Calu3 (cell line): ENCODE measurements around the gene MAP3K1. TPM values are rescaled to one million over a fixed set of nuclear protein-coding genes. Genes with fewer than 3 reads are reported as not detected.

Experiments
- BruUV-seq: library from RNA; stranded (reverse); fragments of 400-500 nt; replicated peaks from 2 replicates; lab custom pipeline; 2021; lab: Mats Ljungman, UMichigan
- CTCF ChIA-PET: fragments of 300-600 bp; sonication (Branson Sonifier 250); formaldehyde crosslinking; loops from one replicate; lab custom pipeline; 2022; ENCODE audit warnings: antibody characterized with exemption; lab: Charles Lee
- DNase-seq: peaks from one replicate; pipeline ENCODE4 v3.0.0; 2022
- H3K27ac Mint-ChIP-seq: one replicate; pipeline ENCODE4 v1.8.0; 2022; ENCODE audit warnings: mixed read lengths; ENCODE audit not compliant: unreplicated experiment
- H3K27me3 Mint-ChIP-seq: one replicate; pipeline ENCODE4 v1.8.0; 2022; ENCODE audit warnings: mixed read lengths; ENCODE audit not compliant: unreplicated experiment
- H3K36me3 Mint-ChIP-seq: one replicate; pipeline ENCODE4 v1.8.0; 2022; ENCODE audit warnings: mild to moderate bottlenecking, moderate library complexity, mixed read lengths; ENCODE audit not compliant: insufficient read depth, unreplicated experiment
- H3K4me1 Mint-ChIP-seq: one replicate; pipeline ENCODE4 v1.8.0; 2022; ENCODE audit warnings: mild to moderate bottlenecking, low read depth, mixed read lengths; ENCODE audit not compliant: unreplicated experiment
- H3K4me3 Mint-ChIP-seq: one replicate; pipeline ENCODE4 v1.8.0; 2022; ENCODE audit warnings: mild to moderate bottlenecking, low read depth, moderate library complexity, mixed read lengths; ENCODE audit not compliant: unreplicated experiment
- H3K9me3 Mint-ChIP-seq: one replicate; pipeline ENCODE4 v1.8.0; 2022; ENCODE audit warnings: low read depth, mixed read lengths; ENCODE audit not compliant: unreplicated experiment
- intact Hi-C: fragments of 100-400 bp; cut with micrococcal nuclease; formaldehyde crosslinking; loops from one replicate; pipeline ENCODE4 v1.10.0; 2022; ENCODE audit not compliant: unreplicated experiment
- total RNA-seq: library from RNA; stranded (reverse); gene quantifications from 2 replicates; pipeline ENCODE4 v1.2.3, GENCODE V29; 2022
- TF ChIP-seq, protein P1 (sequence below): fragments of 200-600 bp; IDR thresholded peaks from one replicate; pipeline ENCODE4 v1.8.0; 2022; ENCODE audit warnings: antibody characterized with exemption; ENCODE audit not compliant: unreplicated experiment

Gene MAP3K1
- total RNA-seq, 1 experiment from 2014 or later: 32.9 TPM

- intact Hi-C loops: no loop called here
- BruUV-seq: no TSS peak
- peak overlapping the region; percentile 41 for H3K4me3 Mint-ChIP-seq
- H3K27me3 Mint-ChIP-seq: no peaks in the 10 kb centered on the region
- DNase-seq: no peak
- no peaks in the 10 kb centered on the region for H3K36me3 Mint-ChIP-seq
- H3K9me3 Mint-ChIP-seq: no peaks in the 10 kb centered on the region
- CTCF ChIA-PET: interaction anchor here (0.5 to 0.9 kb wide), 3 partner anchors 24 to 586 kb away, joined by 3 to 5 read pairs (median 3); no protein-coding TSS in a partner anchor
- H3K27ac Mint-ChIP-seq: peak overlapping the region; percentile 67
- TF ChIP-seq, protein P1, sequence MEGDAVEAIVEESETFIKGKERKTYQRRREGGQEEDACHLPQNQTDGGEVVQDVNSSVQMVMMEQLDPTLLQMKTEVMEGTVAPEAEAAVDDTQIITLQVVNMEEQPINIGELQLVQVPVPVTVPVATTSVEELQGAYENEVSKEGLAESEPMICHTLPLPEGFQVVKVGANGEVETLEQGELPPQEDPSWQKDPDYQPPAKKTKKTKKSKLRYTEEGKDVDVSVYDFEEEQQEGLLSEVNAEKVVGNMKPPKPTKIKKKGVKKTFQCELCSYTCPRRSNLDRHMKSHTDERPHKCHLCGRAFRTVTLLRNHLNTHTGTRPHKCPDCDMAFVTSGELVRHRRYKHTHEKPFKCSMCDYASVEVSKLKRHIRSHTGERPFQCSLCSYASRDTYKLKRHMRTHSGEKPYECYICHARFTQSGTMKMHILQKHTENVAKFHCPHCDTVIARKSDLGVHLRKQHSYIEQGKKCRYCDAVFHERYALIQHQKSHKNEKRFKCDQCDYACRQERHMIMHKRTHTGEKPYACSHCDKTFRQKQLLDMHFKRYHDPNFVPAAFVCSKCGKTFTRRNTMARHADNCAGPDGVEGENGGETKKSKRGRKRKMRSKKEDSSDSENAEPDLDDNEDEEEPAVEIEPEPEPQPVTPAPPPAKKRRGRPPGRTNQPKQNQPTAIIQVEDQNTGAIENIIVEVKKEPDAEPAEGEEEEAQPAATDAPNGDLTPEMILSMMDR: no peak
- peaks cover 71% of the 10 kb centered on the region for H3K4me1 Mint-ChIP-seq
These were observed 36.1 kb downstream of the MAP3K1 start for GRCh38 chr5:56851258-56851941.

GRCh38 chr5:56852228-56853000 lies 37.1 kb downstream of the MAP3K1 start:
- DNase-seq: no peak
- CTCF ChIA-PET: interaction anchor here (0.5 to 0.9 kb wide), 2 partner anchors 25 to 120 kb away, joined by 3 to 5 read pairs; no protein-coding TSS in a partner anchor
- TF ChIP-seq, protein P1: no peak
- Mint-ChIP-seq H3K4me3 (peak overlapping the region; percentile 41), H3K9me3 (no peaks in the 10 kb centered on the region), H3K27me3 (no peaks in the 10 kb centered on the region), H3K27ac (peak overlapping the region; percentile 67), H3K36me3 (no peaks in the 10 kb centered on the region), H3K4me1 (peaks cover 65% of the 10 kb centered on the region)
- no TSS peak for BruUV-seq
- intact Hi-C loops: no loop called here

GRCh38 chr5:56853698-56854097 lies 38.3 kb downstream of the MAP3K1 start:
- intact Hi-C loops: no loop called here
- TF ChIP-seq, protein P1: no peak
- no TSS peak for BruUV-seq
- CTCF ChIA-PET: interaction anchor here (0.6 kb wide), 1 partner anchor 381 kb away, joined by 3 read pairs; no protein-coding TSS in a partner anchor
- Mint-ChIP-seq H3K9me3 (no peaks in the 10 kb centered on the region), H3K36me3 (no peaks in the 10 kb centered on the region), H3K27me3 (no peaks in the 10 kb centered on the region), H3K27ac (peak overlapping the region; percentile 5), H3K4me3 (no peak overlapping the region), H3K4me1 (peaks cover 57% of the 10 kb centered on the region)
- no peak for DNase-seq

DNA sequence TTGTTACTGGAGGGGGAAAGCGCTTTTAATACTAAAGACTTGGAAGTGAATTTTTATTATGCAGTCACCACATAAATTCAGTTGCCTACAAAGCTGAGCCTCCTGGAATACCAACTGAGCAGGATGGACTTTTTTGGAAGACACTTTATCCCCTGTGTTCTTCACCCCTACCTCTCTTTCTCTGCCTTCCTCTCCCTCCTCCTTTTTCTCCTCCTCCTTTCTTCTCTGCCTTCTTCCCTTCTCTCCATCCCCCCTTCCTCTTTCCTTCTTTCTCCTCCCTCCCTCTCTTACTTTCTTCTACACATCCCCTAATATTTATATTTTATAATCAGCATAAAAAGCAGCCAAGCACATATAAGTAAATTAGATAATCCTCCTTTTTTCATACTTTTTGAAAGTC lies 39.6 kb downstream of the MAP3K1 start:
- Mint-ChIP-seq H3K36me3 (no peaks in the 10 kb centered on the region), H3K9me3 (no peaks in the 10 kb centered on the region), H3K27me3 (no peaks in the 10 kb centered on the region), H3K4me1 (peaks cover 50% of the 10 kb centered on the region), H3K27ac (peak overlapping the region; percentile 1), H3K4me3 (no peak overlapping the region)
- intact Hi-C loops: no loop called here
- DNase-seq: no peak
- BruUV-seq: no TSS peak
- CTCF ChIA-PET: interaction anchor here (0.7 kb wide), 1 partner anchor 378 kb away, joined by 6 read pairs; no protein-coding TSS in a partner anchor
- TF ChIP-seq, protein P1: no peak
